Measurements from ENCODE around the gene KY. TPM values are rescaled to one million over a fixed set of nuclear protein-coding genes. Genes with fewer than 3 reads are reported as not detected.

The KY gene
- total and polyA plus RNA-seq, 10 of the 15 experiments (the other 5 are each of a cell fraction or from before 2014, with no cell fraction given), result 0.04 to 0.11 TPM; not detected in 8

- TF ChIP-seq ZBTB11 (CRISPR knock-in tag; IDR thresholded peaks at IDR 0.05), result no peak
Measured at GRCh38 chr3:134568790-134569189, 82.0 kb downstream of the KY start (continued).

GRCh38 chr3:134567605-134568004 is 83.2 kb downstream of the KY start:
- intact Hi-C loops (cut with micrococcal nuclease; ENCODE audit: unreplicated experiment), result no loop called here
- ChIA-PET CTCF (no interaction called here), RAD21 (ENCODE audit: unreplicated experiment) (no interaction called here), POLR2A (interaction anchor here (0.6 kb wide), 1 partner anchor 1874 kb away, joined by 4 read pairs; no protein-coding TSS in a partner anchor), SMC1A (ENCODE audit: uncharacterized antibody, unreplicated experiment) (interaction anchor here (1.5 kb wide), 1 partner anchor 11 kb away, joined by 6 read pairs; no protein-coding TSS in a partner anchor)
- FAIRE-seq (no peak), DNase-seq (ENCODE audit: low read depth, low spot score) (no peak), ATAC-seq (no peak)
- Histone ChIP-seq H3K9ac (ENCODE audit: control insufficient read depth, insufficient read depth, low read length) (no peak overlapping the region), H3K4me3 (no peak overlapping the region), H4K20me1 (ENCODE audit: control insufficient read depth, insufficient read depth) (no peaks in the 10 kb centered on the region), H3K79me2 (ENCODE audit: control insufficient read depth, insufficient read depth, low read length) (no peaks in the 10 kb centered on the region), H3K9me3 (replicated peaks; ENCODE audit: control insufficient read depth, insufficient read depth, low read length) (no peaks in the 10 kb centered on the region; the same call in 2 of the 3 replicates), H3K36me3 (ENCODE audit: control insufficient read depth in 2 of 2, insufficient read depth in 2 of 2, low read length in 1 of 2) (0 out of 4 replicates have a peak, but pooled peaks cover 0 to 4% of the 10 kb centered on the region in 2 experiments), H3K27ac (ENCODE audit: control insufficient read depth, insufficient read depth) (no peak overlapping the region), H3K27me3 (replicated peaks in 1 of 2; ENCODE audit: control insufficient read depth in 2 of 2, insufficient read depth in 2 of 2, low read length in 1 of 2) (no peaks in the 10 kb centered on the region), H3K4me2 (ENCODE audit: control insufficient read depth, insufficient read depth) (no peak overlapping the region), H3K4me1 (ENCODE audit: control insufficient read depth, insufficient read depth, low read length) (no peaks in the 10 kb centered on the region), H2AFZ (ENCODE audit: control insufficient read depth, low read depth, low read length) (no peak overlapping the region)
- no TSS peak for BruUV-seq (replicated peaks)
- TF ChIP-seq TCF7 (IDR thresholded peaks at IDR 0.05; ENCODE audit: borderline replicate concordance), result no peak
- TF ChIP-seq CEBPB (IDR thresholded peaks at IDR 0.05; ENCODE audit: borderline replicate concordance in 1 of 2, low read depth in 2 of 2, low read length in 2 of 2), result no peak
- no peak for TF ChIP-seq MXI1 (IDR thresholded peaks at IDR 0.05; ENCODE audit: low read depth, low read length)
- TF ChIP-seq RELA (IDR thresholded peaks at IDR 0.05; ENCODE audit: borderline replicate concordance, partially characterized antibody), result no peak
- no peak for TF ChIP-seq E2F4 (IDR thresholded peaks at IDR 0.05; ENCODE audit: low read depth, low read length)
- no peak for TF ChIP-seq MTA2 (IDR thresholded peaks at IDR 0.05; ENCODE audit: low read depth)
- TF ChIP-seq WRNIP1 (IDR thresholded peaks at IDR 0.05; ENCODE audit: borderline replicate concordance, low read depth, low read length), result no peak
- TF ChIP-seq ZZZ3 (IDR thresholded peaks at IDR 0.05; ENCODE audit: control insufficient read depth, insufficient read length, low read depth), result no peak
- no peak for TF ChIP-seq ZNF622 (IDR thresholded peaks at IDR 0.05)
- TF ChIP-seq HDAC2 (IDR thresholded peaks at IDR 0.05), result no peak
- 98% methylated on average over 4 of the region's 4 CpGs for WGBS (ENCODE audit: insufficient coverage, insufficient replicate concordance, low lambda C conversion rate, missing lambda C conversion rate)
- in situ Hi-C loops (cut with MboI), result no loop called here
